Bone marrow (tissue), 2 donors: ENCODE data around the gene FANCL.
"Not testable (repeated sequence)": the region's sequence is repeated elsewhere in the genome, so short reads cannot be mapped to it uniquely, and the experiment has no call there.

Experiments used
- DNase-seq, 2 donors: peaks; one replicate each; lab custom pipeline; 2025; lab: John Stamatoyannopoulos, UW

Gene FANCL

DNA sequence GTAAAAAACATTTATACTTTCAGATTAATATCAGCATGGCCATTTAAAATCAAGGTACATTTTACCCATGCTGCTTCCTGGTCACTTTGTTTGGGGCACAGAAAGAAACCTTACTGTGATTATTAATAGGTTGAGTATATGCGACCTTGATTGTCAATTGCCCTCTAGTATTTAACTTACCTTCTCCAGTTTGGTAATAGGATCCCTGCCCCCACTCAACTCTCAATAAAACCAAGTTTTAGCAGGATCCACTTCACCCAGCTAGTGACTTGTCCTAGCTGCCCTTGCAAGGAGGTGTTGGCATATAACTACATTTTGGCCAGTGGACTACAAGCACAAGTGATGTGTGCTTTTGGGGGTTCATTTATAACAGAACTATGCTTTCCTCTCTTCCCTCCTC is 34.3 kb downstream of the FANCL start:
- DNase-seq, result no peak

DNA sequence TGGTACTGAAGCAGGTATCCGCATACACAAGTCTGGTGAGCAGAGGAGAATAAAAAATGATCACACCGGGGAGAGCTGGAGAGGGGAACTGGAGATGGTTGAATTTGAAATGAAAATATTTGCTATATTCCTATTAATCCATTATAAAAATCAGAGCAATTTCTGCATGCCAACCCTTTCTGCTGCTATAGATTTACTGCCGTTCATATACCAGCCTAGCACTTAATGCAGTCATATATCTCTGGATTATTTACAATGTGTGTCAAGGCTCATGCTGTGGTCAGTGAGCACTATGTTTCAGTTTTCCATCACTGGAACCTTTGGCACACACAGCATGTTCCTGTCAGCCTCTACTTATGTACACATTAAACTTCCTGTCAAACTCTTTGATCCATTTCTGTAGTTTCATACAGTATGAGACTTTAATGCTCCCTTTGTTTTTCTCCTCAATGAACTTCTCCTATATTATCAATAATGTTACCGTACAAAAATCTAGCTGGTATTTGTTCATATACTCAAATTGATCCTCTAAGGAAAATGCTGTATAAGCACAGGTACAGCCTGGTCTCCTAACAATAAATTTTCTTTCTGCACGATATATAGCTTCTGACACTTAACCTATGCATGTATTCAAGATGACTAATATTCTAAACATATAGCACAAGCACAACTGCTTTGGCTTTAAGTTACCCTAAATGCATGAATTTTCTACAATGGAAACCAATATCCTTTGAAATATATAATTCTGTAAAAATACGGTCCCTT is 36.7 kb downstream of the FANCL start:
- DNase-seq, result no peak

DNA sequence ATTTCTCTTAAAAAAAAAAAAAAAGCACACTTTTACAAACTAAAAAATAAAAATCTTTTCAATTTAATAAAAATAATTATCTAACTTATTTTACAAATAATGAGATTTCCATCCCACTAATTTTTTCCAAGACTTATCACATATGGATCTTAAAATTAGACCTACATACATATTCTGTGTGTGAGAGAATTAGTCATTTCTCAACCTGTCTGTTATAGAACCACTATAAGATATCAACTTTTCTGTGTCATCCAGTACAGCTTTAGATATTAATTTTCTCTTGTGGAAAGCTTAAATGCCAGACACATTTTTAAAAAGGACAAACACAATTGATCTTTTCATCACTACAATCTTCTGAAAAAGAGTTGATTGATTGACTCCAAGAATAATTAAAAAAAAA is 38.1 kb downstream of the FANCL start:
- DNase-seq, result no peak

DNA sequence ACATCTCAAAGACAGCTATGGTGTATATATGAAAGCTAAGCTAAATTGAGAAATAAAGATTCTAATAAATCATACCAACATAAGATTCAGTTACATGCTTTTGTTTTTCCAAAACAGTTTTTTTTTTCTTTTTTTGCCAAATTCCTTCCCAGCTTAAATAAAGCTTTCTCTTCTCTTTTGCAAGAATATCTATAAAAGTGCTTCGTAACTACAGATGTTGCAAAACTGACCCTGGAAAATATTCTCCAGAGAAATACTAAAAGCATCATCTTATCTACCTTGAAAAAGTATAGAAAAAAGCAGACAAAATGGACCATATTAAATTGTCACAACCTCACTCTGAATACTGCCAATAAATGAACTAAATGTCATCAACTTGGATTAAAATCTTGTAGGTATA is 38.7 kb downstream of the FANCL start:
- DNase-seq, result no peak

DNA sequence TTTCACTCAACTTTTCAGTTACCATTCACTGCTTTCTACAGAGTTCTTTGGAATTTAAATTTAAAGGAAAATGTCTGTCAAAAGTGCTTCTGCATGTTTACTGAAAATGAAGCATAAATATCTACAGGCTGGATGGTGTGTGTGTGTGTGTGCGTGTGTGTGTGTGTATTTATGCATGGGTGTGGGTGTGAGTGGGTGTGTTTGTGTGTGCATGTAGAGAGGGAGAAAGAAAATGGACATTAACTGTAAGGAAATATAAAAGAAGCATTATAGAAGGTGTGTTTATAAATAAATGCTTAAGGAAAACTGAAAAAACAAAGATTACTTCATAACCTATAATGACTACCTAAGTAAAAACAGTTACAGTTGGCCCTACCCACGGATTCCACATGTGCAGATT is 43.2 kb downstream of the FANCL start:
- DNase-seq, result no peak

DNA sequence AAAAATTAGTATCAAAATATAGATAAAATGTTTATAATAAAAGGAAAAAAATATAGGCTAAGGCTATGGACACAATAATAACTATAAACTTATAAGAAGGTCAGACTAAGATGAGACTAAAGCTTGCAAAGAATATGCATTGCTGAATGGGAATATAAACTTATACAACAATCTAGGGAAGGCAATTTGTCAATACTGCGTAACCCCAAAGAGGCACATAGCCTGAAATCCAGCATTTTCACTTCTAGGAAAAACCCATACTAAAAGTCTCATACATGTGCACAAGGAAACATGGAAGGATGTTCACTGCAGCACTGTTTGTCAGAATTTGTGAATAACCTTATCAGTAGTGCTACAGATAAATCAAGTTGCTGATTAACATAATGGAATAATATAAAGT is 45.5 kb downstream of the FANCL start:
- no peak for DNase-seq

DNA sequence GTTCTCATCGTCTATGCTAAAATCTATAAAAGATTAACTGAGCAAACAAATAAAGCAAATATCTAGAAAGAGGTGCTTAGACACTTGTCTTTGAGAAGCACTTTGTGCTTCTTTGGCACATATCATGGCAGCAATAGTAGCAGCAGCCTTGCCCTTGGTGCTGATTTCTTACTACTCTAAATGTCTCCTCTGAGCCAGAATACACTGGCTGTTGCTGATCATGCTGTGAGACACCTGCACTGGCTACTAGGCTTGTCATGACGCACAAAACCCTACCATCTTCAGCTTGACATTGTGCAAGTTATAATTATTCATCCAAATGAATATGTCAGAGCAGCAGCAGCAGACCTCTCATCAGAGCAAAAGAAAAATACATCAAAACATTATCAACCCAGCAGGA is 46.7 kb downstream of the FANCL start:
- no peak for DNase-seq

DNA sequence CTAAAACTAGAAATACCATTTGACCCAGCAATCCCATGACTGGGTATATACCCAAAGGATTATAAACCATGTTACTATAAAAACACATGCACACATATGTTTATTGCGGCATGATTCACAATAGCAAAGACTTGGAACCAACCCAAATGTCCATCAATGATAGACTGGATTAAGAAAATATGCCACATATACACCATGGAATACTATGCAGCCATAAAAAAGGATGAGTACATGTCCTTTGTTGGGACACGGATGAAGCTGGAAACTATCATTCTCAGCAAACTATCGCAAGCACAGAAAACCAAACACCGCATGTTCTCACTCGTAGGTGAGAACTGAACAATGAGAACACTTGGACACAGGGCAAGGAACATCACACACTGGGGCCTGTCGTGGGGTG is 54.1 kb downstream of the FANCL start:
- DNase-seq, result not testable (repeated sequence)

DNA sequence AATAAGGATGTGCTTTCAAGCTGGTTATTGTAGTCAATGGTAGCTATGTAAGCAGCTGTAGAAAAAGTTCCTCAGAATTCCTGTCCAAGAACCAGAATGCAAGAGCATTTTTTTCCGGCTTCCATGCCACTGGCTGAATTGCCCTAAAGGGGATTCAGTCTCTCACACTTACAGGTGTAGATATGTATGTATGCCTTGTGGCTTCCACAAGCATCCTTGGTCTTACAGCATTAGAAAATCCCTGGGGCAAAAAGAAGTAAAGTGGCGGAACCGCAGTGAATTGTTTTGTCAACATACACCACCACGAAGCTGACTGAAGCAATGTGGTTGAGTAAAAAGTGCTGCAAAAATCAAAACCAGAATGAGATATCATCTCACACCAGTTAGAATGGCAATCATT is 54.6 kb downstream of the FANCL start:
- no peak for DNase-seq

DNA sequence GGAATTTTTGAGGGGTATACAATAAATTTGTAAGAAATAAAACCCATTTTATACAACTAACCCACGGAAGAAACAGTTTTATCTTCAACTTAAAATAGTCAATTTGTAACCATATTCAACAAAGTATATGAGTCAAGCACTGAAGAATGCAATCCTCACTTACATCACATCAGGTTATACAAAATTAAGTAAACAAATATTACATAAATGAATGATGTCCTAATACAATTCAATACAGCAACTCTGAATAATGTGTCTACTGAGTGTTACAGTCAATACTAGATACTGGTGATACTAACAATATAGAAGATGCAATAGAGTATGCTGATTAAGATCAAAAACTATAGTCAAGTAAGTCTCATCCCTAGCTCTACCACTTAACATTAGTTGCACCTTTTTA is 58.6 kb downstream of the FANCL start:
- DNase-seq, result no peak

DNA sequence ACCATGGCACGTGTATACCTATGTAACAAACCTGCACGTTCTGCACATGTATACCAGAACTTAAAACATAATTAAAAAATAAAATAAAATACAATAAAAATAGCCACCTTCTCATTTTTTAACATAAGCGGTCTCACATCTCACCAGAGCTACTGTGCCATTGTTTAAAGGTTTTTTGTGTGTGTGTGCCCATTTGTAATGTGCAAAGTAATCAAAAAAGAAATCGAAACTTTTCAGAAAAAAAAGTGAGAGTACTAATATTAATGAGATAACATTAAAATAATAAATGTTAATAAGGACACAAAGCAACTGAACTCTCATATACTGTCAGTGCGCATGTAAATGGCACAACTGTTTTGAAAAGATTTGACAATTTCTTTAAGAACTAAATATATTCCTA is 60.5 kb downstream of the FANCL start:
- no peak for DNase-seq

DNA sequence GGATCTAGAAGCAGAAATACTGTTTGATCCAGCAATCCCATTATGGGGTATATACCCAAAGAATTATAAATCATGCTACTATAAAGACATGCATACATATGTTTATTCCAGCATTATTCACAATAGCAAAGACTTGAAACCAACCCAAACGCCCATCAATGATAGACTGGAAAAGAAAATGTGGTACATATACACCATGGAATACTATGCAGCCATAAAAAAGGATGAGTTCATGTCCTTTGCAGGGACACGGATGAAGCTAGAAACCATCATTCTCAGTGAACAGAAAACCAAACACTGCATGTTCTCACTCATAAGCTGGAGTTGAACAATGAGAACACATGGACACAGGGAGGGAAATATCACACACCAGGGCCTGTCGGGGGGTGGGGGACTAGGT is 61.0 kb downstream of the FANCL start:
- DNase-seq, result not testable (repeated sequence)

DNA sequence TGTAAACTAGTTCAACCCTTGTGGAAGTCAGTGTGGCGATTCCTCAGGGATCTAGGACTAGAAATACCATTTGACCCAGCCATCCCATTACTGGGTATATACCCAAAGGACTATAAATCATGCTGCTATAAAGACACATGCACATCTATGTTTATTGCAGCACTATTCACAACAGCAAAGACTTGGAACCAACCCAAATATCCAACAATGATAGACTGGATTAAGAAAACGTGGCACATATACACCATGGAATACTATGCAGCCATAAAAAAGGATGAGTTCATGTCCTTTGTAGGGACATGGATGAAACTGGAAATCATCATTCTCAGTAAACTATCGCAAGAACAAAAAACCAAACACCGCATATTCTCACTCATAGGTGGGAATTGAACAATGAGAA is 63.9 kb downstream of the FANCL start:
- DNase-seq, result not testable (repeated sequence)

DNA sequence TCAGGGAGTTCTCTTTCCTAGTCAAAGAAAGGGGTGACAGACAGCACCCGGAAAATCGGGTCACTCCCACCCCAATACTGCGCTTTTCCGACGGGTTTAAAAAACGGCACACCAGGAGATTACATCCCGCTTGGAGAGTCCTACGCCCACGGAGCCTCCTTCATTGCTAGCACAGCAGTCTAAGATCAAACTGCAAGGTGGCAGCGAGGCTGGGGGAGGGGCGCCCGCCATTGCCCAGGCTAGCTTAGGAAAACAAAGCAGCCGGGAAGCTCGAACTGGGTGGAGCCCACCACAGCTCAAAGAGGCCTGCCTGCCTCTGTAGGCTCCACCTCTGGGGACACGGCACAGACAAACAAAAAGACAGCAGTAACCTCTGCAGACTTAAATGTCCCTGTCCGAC is 69.3 kb downstream of the FANCL start:
- not testable (repeated sequence) for DNase-seq

DNA sequence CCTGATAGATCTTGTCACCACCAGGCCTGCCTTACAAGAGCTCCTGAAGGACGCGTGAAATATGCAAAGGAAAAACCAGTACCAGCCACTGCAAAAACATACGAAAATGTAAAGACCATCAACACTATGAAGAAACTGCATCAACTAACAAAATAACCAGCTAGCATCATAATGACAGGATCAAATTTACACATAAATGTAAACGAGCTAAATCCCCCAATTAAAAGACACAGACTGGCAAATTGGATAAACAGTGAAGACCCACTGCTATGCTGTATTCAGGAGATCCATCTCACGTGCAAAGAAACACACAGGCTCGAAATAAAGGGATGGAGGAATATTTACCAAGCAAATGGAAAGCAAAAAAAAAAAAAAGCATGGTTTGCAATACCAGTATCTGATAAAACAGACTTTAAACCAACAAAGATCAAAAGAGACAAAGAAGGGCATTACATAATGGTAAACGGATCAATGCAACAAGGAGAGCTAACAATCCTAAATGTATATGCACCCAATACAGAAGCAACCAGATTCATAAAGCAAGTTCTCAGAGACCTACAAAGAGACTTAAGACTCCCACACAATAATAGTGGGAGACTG is 70.7 kb downstream of the FANCL start:
- DNase-seq, result not testable (repeated sequence)

DNA sequence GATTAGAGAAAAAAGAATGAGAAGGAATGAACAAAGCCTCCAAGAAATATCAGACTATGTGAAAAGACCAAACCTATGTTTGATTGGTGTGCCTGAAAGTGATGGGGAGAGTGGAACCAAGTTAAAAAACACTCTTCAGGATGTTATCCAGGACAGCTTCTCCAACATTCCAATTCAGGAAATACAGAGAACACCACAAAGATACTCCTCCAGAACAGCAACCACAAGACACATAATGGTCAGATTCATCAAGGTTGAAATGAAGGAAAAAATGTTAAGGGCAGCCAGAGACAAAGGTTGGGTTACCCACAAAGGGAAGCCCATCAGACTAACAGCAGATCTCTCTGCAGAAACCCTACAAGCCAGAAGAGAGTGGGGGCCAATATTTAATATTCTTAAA is 71.3 kb downstream of the FANCL start:
- not testable (repeated sequence) for DNase-seq

DNA sequence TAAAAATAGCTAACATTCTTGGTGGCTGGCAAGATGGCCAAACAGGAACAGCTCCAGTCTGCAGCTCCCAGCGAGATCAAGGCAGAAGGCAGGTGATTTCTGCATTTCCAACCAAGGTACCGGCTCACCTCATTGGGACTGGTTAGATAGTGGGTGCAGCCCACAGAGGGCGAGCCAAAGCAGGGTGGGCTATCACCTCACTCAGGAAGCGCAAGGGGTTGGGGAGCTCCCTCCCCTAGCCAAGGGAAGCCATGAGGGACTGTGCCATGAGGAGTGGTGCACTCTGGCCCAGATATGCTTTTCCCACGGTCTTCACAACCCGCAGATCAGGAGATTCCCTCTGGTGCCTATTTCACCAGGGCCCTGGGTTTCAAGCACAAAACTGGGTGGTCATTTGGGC is 73.0 kb downstream of the FANCL start:
- not testable (repeated sequence) for DNase-seq

DNA sequence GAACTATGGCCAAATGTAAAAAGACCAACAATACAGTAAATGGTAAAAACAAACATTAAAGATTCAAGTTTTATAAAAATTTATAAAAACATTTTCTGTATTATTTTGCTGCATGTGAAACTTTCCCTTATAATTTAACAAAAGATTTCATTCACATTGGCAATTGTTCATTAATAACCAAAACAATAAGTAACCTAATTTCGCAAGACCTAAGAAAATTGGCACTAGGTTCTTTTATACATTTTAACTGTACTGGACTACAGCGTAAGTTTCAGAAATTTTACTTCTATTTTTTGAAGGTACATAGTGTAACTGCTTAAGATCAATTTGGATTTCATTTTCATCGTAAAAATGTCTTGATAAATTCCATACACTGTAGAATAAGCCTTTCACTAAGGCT is 77.2 kb downstream of the FANCL start:
- DNase-seq, result no peak

DNA sequence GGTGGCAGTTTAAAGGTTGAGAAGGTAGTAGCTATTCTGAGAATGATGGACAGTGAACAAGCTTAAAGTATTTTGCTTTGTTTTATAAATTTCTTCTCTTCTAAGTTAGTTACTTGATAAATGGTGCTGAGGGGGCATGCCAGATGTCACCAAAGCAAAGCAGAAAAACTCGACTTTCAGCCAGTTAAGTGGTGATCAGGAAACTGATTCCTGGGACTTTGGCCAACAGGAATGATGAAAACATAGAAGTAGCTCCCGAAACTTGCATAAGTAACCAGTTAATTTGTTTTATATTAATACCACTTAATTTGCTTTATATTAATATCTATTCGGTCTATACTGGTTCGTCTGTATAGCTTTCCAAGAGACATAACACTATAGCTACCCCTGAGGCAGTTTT is 82.6 kb downstream of the FANCL start:
- DNase-seq, result no peak

DNA sequence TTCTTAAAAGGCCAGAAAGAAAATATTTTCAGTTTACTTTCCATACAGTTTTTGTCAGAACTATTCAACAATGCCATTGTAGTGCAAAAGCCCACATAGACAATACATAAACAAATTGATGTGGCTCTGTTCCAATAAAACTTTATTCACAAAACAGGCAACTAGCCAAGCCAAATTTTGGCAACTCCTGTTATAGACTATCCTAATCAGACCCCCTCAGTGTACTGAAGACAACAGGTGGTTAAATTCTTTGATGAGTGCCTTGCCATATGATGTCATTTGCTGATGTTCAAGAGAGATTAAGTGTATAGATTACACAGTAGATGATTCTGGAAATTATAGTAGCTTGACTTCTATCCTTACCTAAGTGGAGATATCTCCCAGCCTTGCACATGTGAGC is 83.4 kb downstream of the FANCL start:
- DNase-seq, result no peak

DNA sequence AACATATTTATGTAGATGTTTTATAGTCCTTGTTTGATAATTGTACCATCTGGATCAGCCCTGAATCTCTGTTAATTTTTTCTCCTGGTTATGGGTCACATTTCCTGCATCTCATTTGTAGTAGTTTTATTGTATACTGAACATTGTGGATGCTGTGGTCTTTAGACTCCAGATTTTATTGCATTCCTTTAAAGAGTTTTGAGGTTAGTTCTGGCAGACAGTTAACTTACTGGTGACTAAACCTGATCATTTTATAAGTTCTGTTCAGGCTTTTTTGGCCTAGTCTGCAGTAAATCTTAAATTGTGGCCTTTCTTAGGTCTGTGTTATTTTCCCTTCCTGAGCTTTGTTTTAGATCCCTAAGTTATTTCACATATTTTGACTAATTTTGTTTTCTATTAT is 84.3 kb downstream of the FANCL start:
- DNase-seq, result no peak

DNA sequence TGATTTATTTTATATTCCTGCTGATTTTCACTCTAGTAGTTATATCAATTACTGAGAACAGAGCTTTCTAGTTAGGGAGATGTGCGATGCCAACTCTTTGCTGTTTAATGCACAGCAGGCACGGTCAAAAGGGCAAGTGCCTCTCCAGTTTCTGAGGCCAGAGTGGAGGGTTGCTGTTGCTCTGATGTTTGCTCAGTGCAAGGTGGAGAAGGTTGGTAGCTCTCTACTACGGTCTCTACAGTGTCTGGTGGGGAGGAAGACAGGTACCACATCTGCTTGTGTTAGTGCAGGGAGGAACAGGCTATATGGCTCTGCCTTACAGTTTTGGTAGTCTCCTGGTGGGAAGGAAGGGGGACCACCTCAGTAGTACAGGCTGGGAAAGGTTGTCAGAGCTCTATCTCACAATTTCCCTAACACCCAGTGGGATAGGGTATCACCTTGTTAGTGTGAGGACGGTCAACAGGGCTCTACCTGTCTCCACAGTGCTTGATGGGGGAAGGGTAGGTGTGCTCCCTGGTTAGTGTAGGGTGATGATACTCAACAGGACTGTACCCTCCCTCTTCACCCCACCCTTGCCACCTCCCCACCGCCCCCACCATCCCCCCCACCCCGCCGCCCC is 85.9 kb downstream of the FANCL start:
- no peak for DNase-seq

DNA sequence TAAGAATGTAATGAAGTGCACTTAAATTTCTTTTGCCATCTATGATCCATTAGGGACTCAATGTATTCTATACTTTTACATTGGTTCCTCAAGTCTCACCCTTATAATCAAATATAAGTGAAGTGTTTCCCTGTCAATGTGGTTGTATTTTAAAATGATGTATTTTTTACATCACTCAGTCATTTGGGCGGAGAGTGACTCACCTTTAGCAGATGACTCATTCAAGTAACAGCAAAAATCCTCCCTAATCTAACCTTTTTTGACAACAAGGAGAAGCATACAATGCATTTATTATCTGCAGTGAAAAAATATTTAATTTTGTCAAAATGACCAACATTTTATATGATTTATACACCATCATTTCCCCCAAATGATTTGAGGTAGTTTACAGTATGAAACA is 94.4 kb downstream of the FANCL start:
- no peak for DNase-seq

DNA sequence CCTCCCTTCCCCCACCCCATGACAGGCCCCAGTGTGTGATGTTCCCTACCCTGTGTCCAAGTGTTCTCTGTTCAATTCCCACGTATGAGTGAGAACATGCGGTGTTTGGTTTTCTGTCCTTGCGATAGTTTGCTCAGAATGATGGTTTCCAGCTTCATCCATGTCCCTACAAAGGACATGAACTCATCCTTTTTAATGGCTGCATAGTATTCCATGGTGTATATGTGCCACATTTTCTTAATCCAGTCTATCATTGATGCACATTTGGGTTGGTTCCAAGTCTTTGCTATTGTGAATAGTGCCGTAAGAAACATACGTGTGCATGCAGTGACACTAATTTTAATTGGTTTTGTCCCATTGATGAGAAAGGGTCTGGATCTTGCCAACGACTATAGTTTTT is 95.4 kb downstream of the FANCL start:
- not testable (repeated sequence) for DNase-seq
